COLO829 (cell line): Measurements from ENCODE around the gene SPEN.
"Not testable (repeated sequence)": the region's sequence is repeated elsewhere in the genome, so short reads cannot be mapped to it uniquely, and the experiment has no call there.

ENCODE experiments used
- DNase-seq: peaks from one replicate; pipeline ENCODE4 v3.0.0; 2012; ENCODE audit warnings: low spot score

Gene SPEN

DNA sequence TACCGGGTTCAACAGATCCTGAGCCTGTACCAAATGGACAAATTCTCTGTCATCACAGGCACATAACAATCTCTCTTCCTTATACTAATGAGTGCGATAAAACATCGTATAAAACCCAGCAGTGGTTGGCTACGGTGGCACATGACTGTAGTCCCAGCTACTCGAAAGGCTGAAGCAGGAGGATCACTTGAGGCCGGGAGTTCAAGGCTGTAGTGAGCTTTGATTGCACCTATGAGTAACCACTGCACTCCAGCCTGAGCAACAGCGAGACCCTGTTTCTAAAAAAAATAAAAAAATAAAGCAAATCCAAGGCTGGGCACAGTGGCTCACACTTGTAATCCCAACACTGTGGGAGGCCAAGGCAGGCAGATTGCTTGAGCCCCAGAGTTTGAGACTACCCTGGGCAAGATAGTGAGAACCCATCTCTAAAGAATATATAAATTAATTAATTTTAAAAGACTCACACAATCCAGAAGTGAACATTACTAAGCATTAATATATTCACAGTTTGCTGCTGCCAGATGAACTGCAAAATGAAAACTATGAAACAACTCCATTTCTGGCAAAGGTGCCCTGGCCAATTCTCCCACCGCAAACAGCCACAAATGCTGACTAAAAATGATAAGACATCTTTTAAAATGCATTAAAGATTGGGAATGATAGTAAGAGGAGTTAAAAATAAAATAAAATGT, 115.3 kb downstream of the SPEN start:
- DNase-seq, result no peak

DNA sequence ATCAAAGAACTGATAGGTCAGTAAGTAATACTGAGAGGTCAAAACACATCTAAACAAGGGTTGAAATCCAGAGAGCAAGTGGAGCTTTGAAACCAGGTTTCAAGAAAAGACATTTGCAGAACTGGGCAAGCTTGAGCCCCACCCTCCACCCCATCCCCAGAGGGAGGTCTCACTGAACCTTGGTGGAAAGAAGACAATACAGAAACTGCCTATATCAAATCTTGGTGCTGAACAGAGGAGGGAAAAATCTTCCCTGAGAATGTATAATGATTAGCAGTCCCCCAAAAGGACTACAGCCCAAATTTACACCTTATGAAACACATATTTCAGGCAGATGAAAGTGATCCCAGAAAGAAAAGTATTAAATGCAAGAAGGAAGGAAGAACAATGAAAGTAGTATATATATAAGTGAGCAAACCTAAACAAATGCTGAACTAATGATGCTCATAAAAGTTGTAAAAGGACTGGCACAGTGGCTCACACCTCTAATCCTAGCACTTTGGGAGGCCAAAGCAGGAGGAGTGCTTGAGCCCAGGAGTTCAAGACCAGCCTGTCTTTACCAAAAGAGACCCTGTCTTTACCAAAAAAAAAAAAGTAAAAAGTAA, 116.0 kb downstream of the SPEN start:
- no peak for DNase-seq

DNA sequence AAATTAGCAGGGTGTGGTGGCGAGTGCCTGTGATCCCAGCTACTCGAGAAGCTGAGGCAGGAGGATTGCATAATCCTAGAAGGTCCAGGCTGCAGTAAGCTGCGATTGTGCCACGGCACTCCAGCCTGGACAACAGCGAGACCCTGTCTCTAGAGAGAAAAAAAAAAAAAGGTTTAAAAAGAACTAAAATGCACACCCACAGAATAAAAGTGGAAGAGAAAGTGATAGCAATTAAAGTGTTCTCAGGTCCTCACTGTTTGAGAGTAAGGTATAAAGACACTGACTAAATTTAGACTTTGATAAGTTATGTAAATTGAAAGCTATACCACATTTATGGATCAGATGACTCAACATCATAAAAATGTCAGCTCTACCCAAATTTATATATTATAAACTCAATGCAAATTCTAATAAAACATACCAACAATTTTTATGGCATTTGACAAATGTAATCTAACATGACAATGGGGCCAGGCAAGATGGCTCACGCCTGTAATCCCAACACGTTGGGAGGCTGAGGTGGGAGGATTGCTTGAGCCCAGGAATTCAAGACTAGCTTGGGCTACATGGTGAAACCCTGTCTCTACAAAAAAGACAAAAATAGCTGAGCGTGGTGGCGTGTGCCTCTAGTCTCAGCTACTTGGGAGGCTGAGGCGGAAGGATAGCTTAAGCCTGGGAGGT, 116.6 kb downstream of the SPEN start:
- DNase-seq, result no peak

DNA sequence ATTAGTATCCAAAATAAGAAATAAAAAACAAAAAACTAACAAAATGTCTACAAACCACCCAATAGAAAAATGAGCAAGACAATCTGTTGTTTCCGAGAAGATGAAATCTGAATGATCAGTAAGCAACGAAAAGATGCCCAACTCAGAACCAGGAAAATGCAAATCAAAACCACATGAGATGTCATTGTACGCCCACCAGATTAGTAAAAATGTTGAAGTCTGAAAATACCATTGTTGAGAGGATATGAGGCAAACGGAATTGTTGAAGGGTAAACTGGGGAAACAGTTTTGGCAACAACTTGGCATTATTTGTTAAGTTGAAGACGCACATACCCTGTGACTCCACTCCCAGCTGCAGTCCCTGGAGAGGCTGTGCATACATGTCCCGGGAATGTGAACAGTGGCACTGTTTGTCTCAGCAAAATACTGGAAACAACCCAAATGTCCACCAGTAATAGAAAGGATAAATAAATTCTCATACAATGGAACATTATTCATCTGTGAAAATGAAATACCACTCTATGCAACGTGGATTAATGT, 117.8 kb downstream of the SPEN start:
- DNase-seq, result peak; percentile 82

DNA sequence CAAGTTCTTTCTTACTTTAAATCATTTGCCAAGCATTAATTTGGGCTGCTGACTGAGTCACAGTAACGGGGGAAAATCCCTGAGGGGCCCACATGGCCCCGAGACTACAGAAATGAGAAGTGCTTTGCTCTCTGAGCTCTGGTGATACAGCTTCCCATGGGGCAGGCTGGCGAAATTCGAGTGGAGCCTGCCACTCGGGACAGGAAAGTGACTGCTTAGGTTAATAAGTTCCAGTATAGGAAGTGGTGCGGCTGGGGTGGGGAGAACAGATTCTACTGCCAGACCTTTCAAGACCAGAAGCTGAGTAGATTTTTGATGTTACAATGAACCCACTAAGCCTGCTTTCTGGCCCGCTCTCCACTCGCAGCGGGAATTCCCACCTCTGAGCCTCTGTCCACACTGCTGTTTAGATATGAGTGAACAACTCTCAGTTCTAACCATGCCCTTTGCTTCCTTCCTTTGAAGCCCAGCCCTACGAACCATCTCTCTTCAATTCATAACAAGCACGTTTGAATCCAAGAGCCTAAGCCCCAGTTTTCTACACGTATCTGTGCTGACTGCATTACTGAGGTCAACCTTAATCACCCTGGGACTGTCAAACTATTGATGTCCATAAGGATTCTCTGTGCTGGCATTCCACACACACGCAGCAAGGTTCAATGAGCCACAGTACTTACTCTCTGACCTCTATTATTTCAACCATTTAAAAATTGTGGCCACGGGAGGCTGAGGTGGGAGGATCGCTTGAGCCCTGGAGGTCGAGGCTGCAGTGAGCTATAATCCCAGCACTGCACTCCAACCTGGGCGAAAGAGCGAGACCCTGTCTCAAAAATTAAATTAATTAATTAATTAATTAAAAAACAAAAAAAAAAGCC, 118.8 kb downstream of the SPEN start:
- no peak for DNase-seq

DNA sequence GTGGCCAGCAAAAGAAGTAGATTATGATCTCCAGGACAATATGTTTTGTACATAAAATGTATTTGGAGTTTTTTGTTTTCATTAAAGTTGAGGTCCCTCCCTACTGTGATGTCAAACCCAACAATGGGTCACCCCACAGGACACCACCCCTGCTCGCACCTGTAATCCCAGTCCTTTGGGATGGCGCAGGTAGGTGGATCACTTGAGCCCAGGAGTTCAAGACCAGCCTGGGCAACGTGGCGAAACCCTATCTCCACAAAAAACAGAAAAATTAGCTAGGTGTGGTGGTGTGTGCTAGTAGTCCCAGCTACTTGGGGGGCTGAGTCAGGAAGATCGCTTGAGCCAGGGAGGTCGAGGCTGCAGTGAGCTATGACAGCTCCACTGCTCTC, 119.4 kb downstream of the SPEN start:
- DNase-seq, result no peak

DNA sequence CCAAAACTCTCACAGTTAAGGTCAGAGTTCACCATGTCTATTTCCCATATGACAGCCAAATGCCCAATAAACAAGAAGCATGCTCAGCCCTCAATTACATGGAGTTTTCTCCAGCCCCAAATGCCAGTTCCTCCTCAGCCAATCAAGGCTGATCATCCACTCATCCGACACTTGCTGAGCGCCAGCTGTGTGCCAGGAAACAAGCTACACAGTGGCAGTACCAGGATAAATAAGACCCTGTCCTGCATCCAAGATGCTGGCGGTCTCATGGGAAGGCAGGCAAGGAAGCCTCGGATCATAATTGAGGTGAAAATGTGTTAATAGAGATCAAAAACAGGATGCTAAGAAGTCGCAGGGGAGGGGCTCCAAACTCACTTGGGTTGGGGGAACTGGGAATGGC, 120.7 kb downstream of the SPEN start:
- DNase-seq, result no peak

DNA sequence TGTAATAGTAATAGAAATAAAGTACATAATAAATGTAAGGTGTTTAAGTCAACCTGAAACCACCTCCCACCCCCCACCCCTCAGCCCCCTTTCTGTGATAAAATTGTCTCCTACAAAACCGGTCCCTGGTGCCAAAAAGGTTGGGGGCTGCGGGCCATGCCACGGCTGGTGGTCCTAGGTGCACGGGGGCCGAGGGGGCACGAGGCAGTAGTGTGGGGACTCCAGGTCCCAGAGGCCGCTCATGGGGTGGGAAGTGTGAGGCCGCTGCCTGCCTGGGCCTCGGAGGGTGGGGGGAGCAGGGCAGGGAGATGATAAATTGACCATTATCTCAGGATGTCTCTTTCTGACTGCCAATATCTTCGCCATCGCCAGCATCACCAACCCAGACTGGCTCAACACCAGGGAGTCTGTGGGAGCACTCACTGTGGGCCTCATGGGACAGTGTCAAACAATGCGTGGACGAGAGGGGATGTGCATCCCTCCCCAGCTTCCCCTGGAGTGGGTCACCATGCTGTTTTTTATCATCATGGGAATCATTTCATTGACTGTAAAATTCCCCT, 121.9 kb downstream of the SPEN start:
- DNase-seq, result no peak

DNA sequence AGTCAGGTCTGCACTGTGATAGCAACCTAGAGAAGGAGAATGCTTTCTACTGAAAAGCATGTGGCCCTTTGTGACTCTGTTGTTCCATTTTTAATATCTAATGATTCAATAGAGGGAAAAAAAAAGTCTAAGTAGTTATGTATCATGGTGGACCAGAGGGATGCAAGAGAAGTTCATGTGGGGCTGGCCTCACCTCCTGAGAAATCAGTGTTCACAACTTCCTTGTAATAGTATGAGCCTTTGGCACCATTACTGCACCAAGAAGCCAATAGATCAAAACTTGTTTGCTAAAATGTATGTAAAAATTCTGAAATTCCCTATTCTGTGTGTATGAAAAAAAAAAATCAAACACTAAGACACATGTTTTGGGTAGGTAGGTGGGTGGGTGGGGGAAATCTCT, 123.4 kb downstream of the SPEN start:
- no peak for DNase-seq

DNA sequence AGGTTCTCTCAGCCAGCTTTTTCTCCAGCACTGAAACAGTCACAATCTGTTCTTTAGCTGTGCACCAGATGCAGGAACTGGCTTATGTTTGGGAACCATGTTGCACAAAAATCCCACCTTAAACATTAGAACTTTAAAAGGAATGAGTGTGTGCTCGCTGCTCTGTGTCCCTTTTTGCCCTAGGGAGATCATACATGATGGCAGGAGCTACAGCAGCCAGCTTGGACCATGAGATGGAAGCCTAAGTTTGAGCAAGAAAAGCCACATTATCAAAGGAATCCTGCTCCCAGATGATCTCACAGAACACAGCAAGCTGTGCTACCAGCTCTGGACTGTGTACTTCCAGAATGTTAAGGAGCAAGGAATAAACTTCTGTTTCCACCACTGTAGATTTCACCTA, 124.9 kb downstream of the SPEN start:
- DNase-seq, result no peak

DNA sequence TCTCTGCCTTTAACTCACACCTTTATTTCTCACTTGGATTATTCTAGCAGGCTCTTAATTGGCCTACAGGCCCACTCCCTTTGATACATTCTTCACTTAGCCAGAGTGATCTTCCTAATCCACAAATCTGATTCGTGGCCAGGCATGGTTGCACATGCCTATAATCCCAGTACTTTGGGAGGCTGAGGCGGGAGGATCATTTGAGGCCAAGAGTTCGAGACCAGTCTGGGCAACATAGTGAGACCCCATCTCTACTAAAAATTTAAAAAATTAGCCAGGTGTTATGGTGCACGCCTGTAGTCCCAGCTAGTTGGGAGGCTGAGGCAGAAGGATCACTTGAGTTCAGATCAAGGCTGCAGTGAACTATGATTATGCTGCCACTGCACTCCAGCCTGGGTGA, 126.3 kb downstream of the SPEN start:
- DNase-seq, result no peak

DNA sequence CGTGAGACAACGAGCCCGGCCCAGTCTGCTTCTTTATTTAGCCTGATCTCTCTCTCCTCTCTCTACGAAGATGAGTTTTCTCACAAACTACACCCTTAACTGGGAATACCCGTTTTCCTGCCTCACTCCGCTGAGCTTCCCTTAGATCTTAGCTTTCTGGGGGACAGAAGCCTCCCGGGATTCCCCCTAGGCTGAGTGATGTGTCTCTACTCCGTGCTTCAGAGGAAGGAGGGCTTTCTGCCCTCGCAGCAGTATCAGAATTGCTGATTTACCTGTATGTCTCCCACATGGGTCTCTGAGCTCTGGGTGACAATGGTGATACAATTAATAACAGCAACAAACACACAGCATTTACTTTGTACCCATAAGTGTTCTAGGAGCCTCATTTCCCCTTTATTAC, 127.3 kb downstream of the SPEN start:
- no peak for DNase-seq

DNA sequence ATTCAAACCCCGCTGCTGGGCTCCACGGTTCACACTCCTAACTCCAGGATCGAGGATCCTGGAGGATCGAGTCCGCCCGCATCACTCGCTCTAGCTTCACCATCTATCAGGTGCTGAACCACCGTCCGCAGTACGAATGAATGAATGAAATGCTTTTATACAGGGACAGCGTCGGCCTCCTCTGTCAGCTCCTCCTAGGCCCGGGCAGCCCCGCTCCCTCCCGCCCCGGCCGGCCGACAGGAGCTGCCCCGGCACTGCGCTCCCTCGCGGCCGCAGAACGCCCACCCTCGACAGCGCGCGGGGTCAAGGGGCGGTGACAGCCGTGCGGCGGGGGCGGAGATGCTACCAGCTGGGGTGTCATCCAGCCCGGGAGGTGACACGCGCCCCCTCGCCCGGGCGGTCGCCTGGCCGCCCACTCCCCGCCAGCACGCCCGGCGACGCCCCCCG, 127.9 kb downstream of the SPEN start:
- DNase-seq, result peak; percentile 12

DNA sequence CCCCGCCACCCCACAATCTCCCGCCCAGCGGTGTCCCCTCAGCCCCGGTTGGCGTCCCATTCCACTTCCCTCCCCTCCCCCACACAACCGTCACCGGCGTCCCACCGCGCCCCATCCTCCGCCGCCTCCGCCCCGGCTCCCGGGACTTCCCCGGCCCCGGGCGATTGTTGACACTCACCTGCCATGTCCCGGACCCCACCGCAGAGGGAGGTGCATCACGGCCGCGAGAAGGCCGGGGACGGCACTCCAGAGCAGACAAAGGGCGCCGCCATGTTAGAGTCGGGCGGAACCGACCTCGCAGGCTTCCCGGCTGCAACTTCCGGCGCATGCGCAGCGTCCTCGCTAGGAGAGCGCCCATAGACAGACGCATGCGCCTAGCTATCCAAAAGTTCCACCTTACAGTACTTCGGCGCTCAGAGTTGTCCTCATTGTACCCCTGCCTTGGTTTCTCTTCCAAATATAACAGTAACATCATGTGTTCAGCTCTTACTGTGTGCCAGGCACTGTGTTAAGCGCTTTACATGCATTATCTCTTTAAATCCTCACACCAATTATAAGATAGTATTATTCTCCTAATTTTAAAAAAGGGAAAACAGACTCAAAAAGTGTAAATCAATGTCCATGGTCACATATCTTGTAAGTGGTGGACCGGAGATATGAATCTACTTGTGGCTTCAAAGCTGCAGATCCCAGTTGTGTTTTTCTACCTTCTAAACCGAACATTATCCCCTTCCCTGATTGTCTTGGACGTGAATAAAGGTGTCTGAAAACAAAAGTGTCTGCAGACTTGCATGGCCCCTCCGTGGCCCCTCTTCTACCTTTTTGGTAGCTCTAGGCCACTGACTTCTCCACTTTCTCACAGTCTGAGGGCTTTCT, 128.5 kb downstream of the SPEN start, which contains the start of gene ZBTB17:
ZBTB17 (minus strand) TSS at position 297 of the 876 bp plus-strand sequence. CDS start 27,606 bp downstream, outside the sequence.
- DNase-seq, result peak; percentile 94

DNA sequence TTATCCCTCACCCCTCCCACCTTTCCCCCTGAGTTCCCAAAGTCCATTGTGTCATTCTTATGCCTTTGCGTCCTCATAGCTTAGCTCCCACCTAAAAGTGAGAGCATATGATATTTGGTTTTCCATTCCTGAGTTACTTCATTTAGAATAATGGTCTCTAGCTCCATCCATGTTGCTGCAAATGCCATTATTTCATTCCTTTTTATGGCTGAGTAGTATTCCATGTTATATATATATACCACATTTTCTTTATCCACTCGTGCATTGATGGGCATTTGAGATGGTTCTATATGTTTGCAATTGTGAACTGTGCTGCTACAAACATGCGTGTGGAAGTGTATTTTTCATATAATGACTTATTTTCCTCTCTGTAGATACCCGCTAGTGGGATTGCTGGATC, 130.4 kb downstream of the SPEN start:
- not testable (repeated sequence) for DNase-seq

DNA sequence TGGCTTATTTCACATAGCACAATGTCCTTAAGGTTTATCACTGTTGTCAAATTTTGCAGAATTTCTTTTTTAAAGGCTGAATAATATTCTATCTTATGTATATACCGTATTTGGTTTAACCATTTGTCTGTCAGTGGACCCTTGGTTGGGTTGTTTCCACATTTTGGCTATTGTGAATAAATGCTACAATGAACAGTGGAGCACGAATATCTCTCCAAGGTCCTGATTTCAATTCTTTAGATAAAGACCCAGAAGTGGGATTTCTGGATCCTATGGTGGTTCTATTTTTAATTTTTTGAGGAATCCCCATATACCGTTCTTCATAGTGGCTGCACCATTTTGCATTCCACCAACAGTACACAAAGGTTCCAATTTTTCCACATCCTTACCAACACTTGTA, 134.2 kb downstream of the SPEN start:
- DNase-seq, result no peak

DNA sequence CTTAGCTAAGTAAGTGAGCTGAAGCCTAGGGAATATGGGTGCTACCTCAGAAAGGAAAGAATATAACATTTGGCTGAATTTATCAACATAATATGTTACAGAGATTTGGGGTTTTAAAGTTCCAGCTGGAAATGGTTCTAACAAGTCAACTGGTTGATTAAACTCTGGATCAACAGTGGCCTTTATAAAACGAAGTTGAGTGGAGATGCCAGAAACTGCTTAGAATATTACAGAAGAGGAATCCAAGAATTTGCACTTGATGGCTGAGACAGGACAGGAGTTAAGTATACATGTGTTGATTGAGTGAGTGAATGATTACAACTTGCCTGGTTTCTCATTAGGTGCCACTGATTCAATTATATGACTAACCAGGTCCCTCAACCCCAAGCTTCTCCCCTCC, 135.8 kb downstream of the SPEN start:
- no peak for DNase-seq

DNA sequence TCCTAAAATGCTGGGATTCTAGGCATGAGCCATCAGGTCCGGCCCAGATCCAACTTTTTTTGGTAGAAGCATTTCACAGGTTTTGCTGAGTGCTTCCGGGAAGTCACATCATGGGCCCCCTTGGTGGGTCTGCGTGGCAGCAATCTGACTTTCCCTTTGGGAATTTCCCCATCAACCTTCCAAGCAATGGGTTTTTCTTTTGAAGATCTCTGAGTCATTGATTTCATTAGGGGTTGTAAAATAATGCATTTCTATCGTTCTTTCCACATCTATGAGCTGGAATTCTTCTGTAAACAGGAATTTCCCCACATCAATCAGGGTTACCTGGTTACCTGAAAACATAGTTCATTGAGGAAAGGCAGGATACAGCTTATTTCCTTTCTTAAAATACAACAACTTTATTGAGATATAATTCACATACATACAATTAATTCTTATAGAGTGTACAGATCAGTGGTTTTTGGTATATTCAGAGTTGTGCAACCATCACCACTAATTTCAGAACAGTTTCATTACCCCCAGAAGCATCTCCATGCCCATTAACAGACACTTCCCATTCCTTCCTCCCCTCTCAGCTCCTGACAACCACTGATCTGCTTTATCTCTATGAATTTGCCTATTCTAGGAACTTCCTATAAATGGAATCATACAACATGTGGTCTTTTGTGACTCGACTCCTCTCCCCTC, 138.2 kb downstream of the SPEN start:
- DNase-seq, result no peak

DNA sequence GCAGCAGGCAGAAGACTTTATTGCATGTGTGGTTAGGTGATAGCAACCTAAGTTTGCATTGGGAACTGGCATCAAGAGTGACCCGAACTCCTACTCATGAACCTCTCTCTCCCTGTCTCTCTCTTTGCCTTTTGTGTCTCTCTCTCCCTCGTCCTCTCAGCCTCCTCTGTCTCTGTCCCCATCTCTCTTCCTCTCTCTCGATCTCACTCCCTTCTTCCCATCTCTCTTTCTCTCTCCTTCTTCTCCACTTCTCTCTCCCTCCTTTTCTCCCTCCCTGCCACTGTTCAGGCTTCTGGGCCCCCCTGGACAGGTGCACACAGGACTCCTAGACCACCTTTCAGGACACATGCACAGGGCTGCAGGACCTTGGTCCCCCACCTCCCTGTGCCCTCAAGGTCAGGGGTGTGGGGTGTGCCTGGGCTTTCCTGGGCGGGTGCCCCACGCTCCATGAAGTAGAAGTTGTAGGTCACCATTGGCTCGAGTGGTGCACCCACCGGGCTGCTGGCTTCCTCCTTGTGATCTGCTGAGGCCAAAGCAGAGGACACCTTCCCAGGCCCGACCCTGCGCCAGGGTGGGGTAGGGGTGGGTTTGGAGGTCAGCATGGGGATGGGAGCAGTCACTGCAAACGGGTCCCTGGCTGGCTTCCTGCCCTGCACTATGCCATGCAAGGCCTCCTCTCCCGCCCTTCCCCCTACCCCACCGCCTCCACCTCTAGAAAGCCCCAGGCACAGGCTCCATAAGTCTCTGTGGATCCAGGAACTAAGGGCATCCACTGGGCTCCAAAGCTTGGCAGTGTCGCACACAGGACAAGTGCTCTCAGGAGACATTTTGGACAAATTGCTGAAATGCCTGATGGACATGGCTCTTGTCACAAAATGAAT, 141.6 kb downstream of the SPEN start:
- no peak for DNase-seq
